GM12891 (cell line): ENCODE results near the gene CAMK1G.

ENCODE experiments used
- DNase-seq: peaks from one replicate; pipeline ENCODE4 v3.0.0; 2011; ENCODE audit warnings: low spot score; ENCODE audit not compliant: insufficient read length
- FAIRE-seq: peaks from 2 replicates; lab custom pipeline; 2011; peaks lifted over from hg19 to GRCh38; lab: Jason Lieb, UNC
- PAX5 ChIP-seq: IDR thresholded peaks from 2 replicates; pipeline ENCODE4 v1.6.1; 2011; ENCODE audit warnings: low read length, moderate library complexity, mild to moderate bottlenecking; ENCODE audit not compliant: insufficient read depth, severe bottlenecking
- POLR2A ChIP-seq: IDR thresholded peaks from 2 replicates; pipeline ENCODE4 v1.6.1; 2011; ENCODE audit warnings: low read depth, low read length, control low read depth
- POLR2AphosphoS5 ChIP-seq: IDR thresholded peaks from 2 replicates; pipeline ENCODE4 v1.6.1; 2011; ENCODE audit warnings: low read depth, low read length, control low read depth
- POU2F2 ChIP-seq: IDR thresholded peaks from 2 replicates; pipeline ENCODE4 v1.6.1; 2011; ENCODE audit warnings: low read depth, mild to moderate bottlenecking, control low read depth, low read length, moderate library complexity
- SPI1 ChIP-seq: IDR thresholded peaks from 2 replicates; pipeline ENCODE4 v1.6.1; 2011; ENCODE audit warnings: low read depth, low read length, control low read depth
- TAF1 ChIP-seq: IDR thresholded peaks from 2 replicates; pipeline ENCODE4 v1.6.1; 2011; ENCODE audit warnings: low read depth, low read length, control low read depth

CAMK1G gene

GRCh38 chr1:209617047-209617673 is 33.6 kb downstream of the CAMK1G start:
- DNase-seq (no peak), FAIRE-seq (no peak)
- no peak for TF ChIP-seq PAX5
- TF ChIP-seq POLR2AphosphoS5, result no peak
- TF ChIP-seq POU2F2, result no peak
- TF ChIP-seq TAF1, result no peak
- no peak for TF ChIP-seq SPI1
- TF ChIP-seq POLR2A, result no peak

DNA sequence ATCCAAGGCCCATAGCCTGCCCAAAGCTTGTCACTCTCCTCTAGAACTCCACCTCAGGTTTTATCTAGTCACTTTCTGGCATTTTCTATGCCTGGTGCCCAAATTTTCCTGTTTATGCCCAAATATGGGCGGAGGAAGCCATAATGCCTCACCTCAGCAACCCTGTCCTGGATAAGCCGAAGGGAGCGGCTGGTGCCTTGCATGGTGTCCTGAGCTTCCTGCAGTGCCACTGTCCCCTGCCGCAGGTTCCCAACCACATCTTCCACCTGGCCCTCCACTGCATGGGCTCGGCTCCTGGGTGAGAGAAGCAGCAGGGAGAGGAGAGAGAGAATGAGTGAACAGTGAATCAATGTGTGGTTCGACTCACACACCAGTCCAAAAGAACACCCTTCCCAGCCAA is 34.2 kb downstream of the CAMK1G start:
- FAIRE-seq (no peak), DNase-seq (no peak)
- TF ChIP-seq SPI1 (no peak), POLR2AphosphoS5 (no peak), POLR2A (no peak), TAF1 (no peak), POU2F2 (no peak), PAX5 (no peak)

DNA sequence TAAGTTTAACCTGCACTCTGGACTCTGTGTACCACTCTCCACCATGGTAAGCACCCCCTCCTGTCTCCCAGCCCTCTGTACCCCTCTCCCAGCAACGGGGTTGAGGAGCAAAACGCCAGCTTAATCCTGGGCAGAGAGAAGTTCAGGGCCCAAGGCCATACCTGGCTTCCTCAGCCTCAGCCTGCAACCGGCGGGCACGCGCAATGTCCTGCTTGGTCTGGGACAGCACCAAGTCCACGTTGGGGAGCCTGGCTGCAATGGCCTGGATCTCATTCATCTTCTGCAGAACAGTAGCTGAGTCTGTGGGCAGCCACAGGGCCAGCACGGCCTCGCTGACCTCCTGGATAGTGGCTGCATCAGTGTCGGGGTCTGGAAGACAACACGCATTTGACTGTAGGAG is 34.8 kb downstream of the CAMK1G start:
- FAIRE-seq (no peak), DNase-seq (no peak)
- TF ChIP-seq POLR2A (no peak), PAX5 (no peak), TAF1 (no peak)

GRCh38 chr1:209618756-209619420 is 35.4 kb downstream of the CAMK1G start:
- DNase-seq (no peak), FAIRE-seq (no peak)
- TF ChIP-seq POLR2AphosphoS5, result no peak
- no peak for TF ChIP-seq POLR2A
- no peak for TF ChIP-seq PAX5
- TF ChIP-seq SPI1, result no peak
- TF ChIP-seq POU2F2, result no peak
- no peak for TF ChIP-seq TAF1

DNA sequence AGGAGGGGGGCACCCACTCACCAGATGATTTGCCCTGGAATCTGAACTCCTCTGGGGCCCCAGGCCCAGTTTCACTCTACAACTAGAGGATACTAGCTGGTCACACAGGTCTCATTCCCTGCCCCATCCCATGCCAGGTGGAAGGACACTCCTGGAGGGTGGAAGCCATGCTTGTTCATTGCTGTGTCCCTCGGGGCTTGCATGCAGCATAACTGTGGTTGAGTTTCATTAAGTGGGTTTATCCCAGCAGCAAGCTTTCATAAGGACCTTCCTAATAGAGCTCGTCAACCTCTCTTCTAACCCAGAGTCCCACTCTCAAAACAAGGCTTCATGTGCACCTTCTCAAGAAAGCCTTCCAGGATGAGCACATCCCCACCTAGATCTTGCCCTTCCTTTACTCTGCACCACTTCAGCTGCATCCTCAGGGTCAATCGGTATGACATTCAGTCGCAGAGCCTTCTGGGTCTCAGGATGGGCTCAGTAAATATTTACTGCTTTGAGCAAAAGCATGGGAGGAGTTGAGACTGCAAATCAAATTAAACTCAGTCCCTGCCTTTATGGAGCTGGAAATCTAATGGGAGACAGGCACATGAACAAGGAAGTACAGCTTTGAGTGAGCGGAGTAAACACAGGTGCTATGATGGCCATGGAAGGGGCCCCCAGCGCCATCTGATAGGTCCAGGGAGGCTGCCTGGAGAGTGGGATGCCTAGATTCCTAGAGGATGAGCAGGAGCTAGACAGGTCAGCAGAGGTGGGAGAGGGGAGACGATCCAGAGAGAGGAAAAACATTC is 36.4 kb downstream of the CAMK1G start:
- DNase-seq (no peak), FAIRE-seq (no peak)
- TF ChIP-seq POLR2A (no peak), POLR2AphosphoS5 (no peak), TAF1 (no peak), POU2F2 (no peak), PAX5 (no peak), SPI1 (no peak)

- no peak for TF ChIP-seq SPI1
- TF ChIP-seq POLR2AphosphoS5, result no peak
- TF ChIP-seq TAF1, result no peak
- TF ChIP-seq PAX5, result no peak
- no peak for TF ChIP-seq POLR2A
- TF ChIP-seq POU2F2, result no peak
- DNase-seq (no peak), FAIRE-seq (no peak)
These were observed 37.0 kb downstream of the CAMK1G start for GRCh38 chr1:209620487-209620884.

- no peak for FAIRE-seq
- TF ChIP-seq TAF1 (no peak), SPI1 (no peak), POLR2AphosphoS5 (no peak), POLR2A (no peak), PAX5 (no peak), POU2F2 (no peak)
- DNase-seq, result no peak
These were observed 37.8 kb downstream of the CAMK1G start for GRCh38 chr1:209621286-209621685.

DNA sequence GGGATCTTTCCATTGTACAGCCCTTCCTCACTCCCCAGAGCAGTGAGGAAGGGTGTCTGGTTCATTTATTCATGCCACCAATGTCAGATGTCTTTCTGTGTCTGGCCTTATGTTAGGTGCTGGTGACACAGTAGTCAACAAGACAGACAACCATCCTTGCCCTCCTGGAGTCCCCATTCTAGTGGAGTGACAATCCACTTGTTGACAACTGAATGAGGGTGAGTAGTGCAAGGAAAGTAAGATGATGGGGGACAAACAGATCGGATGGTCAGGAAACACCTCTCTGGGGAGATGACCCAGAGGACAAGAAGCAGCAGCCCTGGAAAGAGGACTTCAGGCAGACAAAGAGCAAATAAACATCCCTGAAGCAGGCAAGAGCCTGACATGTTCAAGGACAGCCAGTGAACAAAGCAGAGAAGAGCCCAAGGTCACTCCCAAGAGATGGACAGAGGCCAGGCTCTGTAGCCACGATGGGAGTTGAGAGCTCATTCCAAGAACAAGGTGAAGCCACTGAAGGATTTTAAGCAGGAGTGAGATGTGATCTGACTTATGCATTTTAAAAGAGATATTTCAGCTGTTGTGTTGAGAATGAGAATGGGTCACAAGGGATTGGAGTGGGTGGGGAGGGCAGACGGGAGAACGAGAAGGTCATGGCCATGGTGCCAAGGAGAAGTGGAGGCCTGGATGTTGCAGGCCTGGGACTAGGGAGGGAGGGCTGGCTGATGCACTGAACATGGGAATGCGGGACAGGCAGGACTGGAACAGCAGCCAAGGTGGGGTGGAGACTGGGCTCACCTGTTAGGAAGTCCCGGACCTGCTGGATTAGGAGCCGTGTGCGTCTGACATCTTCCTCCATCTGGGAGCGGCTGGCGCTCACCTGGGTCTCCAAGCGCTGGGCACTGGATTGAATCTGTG is 38.5 kb downstream of the CAMK1G start:
- FAIRE-seq (no peak), DNase-seq (no peak)
- TF ChIP-seq POLR2A, result no peak
- no peak for TF ChIP-seq TAF1
- TF ChIP-seq SPI1, result no peak
- TF ChIP-seq POLR2AphosphoS5, result no peak
- no peak for TF ChIP-seq PAX5
